H7 (cell line): ENCODE results near the gene MORN3. TPM values are rescaled to one million over a fixed set of nuclear protein-coding genes. Genes with fewer than 3 reads are reported as not detected.
"Not testable (repeated sequence)": the region's sequence is repeated elsewhere in the genome, so short reads cannot be mapped to it uniquely, and the experiment has no call there.

Source experiments
- DNase-seq: peaks from one replicate; pipeline ENCODE4 v3.0.0; 2012
- H3K27me3 ChIP-seq: 2 replicates; pipeline ENCODE4 v1.6.0; 2011; ENCODE audit warnings: mild to moderate bottlenecking, low read length; ENCODE audit not compliant: control insufficient read depth, insufficient read depth
- H3K36me3 ChIP-seq: replicated peaks from 2 replicates; pipeline ENCODE4 v1.5.1; 2011; ENCODE audit warnings: low read length; ENCODE audit not compliant: control insufficient read depth, insufficient read depth
- H3K4me3 ChIP-seq: 2 replicates; pipeline ENCODE4 v1.5.1; 2011; ENCODE audit warnings: low read depth, mild to moderate bottlenecking, control low read depth, low read length, moderate library complexity; ENCODE audit not compliant: insufficient read depth
- total RNA-seq: library from RNA; depleted of rRNA; stranded (reverse); fragments of >200 nt; shearing (Covaris generic); gene quantifications from 2 replicates; pipeline ENCODE4 v1.2.3, GENCODE V29; 2014

MORN3 gene
- total RNA-seq, 1 experiment from 2014 or later, result 0.31 TPM

GRCh38 chr12:121705514-121705913 is 36.1 kb upstream of the MORN3 start:
- H3K36me3 ChIP-seq, result no peaks in the 10 kb centered on the region
- no peaks in the 10 kb centered on the region for H3K27me3 ChIP-seq
- no peak for DNase-seq
- H3K4me3 ChIP-seq, result no peak overlapping the region

GRCh38 chr12:121702944-121703343 is 33.5 kb upstream of the MORN3 start:
- H3K4me3 ChIP-seq, result no peak overlapping the region
- no peak for DNase-seq
- H3K36me3 ChIP-seq, result no peaks in the 10 kb centered on the region
- no peaks in the 10 kb centered on the region for H3K27me3 ChIP-seq

- no peaks in the 10 kb centered on the region for H3K27me3 ChIP-seq
- no peaks in the 10 kb centered on the region for H3K36me3 ChIP-seq
- DNase-seq, result no peak
- no peak overlapping the region for H3K4me3 ChIP-seq
Measured at GRCh38 chr12:121701667-121702277, 32.3 kb upstream of the MORN3 start.

GRCh38 chr12:121697861-121698260 is 28.4 kb upstream of the MORN3 start:
- H3K36me3 ChIP-seq, DNase-seq, H3K4me3 ChIP-seq, H3K27me3 ChIP-seq: not testable (repeated sequence)

- no peaks in the 10 kb centered on the region for H3K27me3 ChIP-seq
- H3K36me3 ChIP-seq, result no peaks in the 10 kb centered on the region
- peak; percentile 59 for DNase-seq
- H3K4me3 ChIP-seq, result no peak overlapping the region
Measured at GRCh38 chr12:121697093-121697698, 27.7 kb upstream of the MORN3 start.

GRCh38 chr12:121693155-121693687 is 23.8 kb upstream of the MORN3 start:
- no peak overlapping the region for H3K4me3 ChIP-seq
- H3K36me3 ChIP-seq, result no peaks in the 10 kb centered on the region
- no peak for DNase-seq
- no peaks in the 10 kb centered on the region for H3K27me3 ChIP-seq

GRCh38 chr12:121692744-121693143 is 23.3 kb upstream of the MORN3 start:
- not testable (repeated sequence) for H3K27me3 ChIP-seq, DNase-seq, H3K4me3 ChIP-seq, H3K36me3 ChIP-seq

GRCh38 chr12:121689430-121689829 is 20.0 kb upstream of the MORN3 start:
- Histone ChIP-seq H3K27me3 (no peaks in the 10 kb centered on the region), H3K36me3 (no peaks in the 10 kb centered on the region), H3K4me3 (no peak overlapping the region)
- no peak for DNase-seq

- DNase-seq, result no peak
- Histone ChIP-seq H3K4me3 (no peak overlapping the region), H3K27me3 (no peaks in the 10 kb centered on the region), H3K36me3 (no peaks in the 10 kb centered on the region)
Measured at GRCh38 chr12:121688966-121689365, 19.5 kb upstream of the MORN3 start.

- not testable (repeated sequence) for H3K27me3 ChIP-seq, H3K36me3 ChIP-seq, H3K4me3 ChIP-seq, DNase-seq
Measured at GRCh38 chr12:121679661-121680197, 10.3 kb upstream of the MORN3 start.

GRCh38 chr12:121678716-121679300 is 9.4 kb upstream of the MORN3 start:
- DNase-seq, result peak; percentile 43
- Histone ChIP-seq H3K4me3 (no peak overlapping the region), H3K36me3 (no peaks in the 10 kb centered on the region), H3K27me3 (no peaks in the 10 kb centered on the region)

GRCh38 chr12:121678305-121678704 is 8.9 kb upstream of the MORN3 start:
- Histone ChIP-seq H3K36me3 (no peaks in the 10 kb centered on the region), H3K4me3 (no peak overlapping the region), H3K27me3 (no peaks in the 10 kb centered on the region)
- no peak for DNase-seq

- H3K4me3 ChIP-seq, result no peak overlapping the region
- DNase-seq, result peak; percentile 56
- no peaks in the 10 kb centered on the region for H3K27me3 ChIP-seq
- H3K36me3 ChIP-seq, result no peaks in the 10 kb centered on the region
Measured at GRCh38 chr12:121676190-121676589, 6.7 kb upstream of the MORN3 start.

- peak overlapping the region; percentile 42 for H3K4me3 ChIP-seq
- DNase-seq, result peak; percentile 70
Measured at GRCh38 chr12:121673013-121673511, 3.6 kb upstream of the MORN3 start.

More at GRCh38 chr12:121673013-121673511, 3.6 kb upstream of the MORN3 start:
- no peaks in the 10 kb centered on the region for H3K36me3 ChIP-seq
- H3K27me3 ChIP-seq, result no peaks in the 10 kb centered on the region
